ENCODE results near the gene POLE. TPM values are rescaled to one million over a fixed set of nuclear protein-coding genes. Genes with fewer than 3 reads are reported as not detected.

Gene POLE
- total RNA-seq, 4 donors from 2014 or later, result 25.8 to 66.0 (median 36.9) TPM

GRCh38 chr12:132614029-132614428, 73.1 kb downstream of the POLE start:
- intact Hi-C loops (cut with DNase I; ENCODE audit: low total_unique reads), result loop anchor here (10.0 kb wide), 1 partner anchor 199 kb away; no protein-coding TSS in a partner anchor
- 90 to 92% methylated on average over 5 of the region's 5 CpGs for WGBS, 2 donors
- DNase-seq (ENCODE audit: low spot score in 2 of 2), result no peak
- TF ChIP-seq POLR2A (IDR thresholded peaks at IDR 0.05) (no peak), CTCF (IDR thresholded peaks at IDR 0.05) (no peak)
- no peak overlapping the region for H3K4me3 ChIP-seq (ENCODE audit: low read depth, poor library complexity, severe bottlenecking)

- no peak for TF ChIP-seq POLR2A (IDR thresholded peaks at IDR 0.05)
- TF ChIP-seq CTCF (IDR thresholded peaks at IDR 0.05), result no peak
- H3K4me3 ChIP-seq (ENCODE audit: low read depth, poor library complexity, severe bottlenecking), result no peak overlapping the region
- 93 to 94% methylated on average over 10 of the region's 10 CpGs for WGBS, 2 donors
- intact Hi-C loops (cut with DNase I; ENCODE audit: low total_unique reads), result loop anchor here (10.0 kb wide), 1 partner anchor 197 kb away; no protein-coding TSS in a partner anchor
- no peak for DNase-seq (ENCODE audit: low spot score in 2 of 2)
These were observed 75.5 kb downstream of the POLE start for GRCh38 chr12:132611620-132612019.

- 61 to 75% methylated on average over 33 of the region's 33 CpGs for WGBS, 2 donors
- no peak for TF ChIP-seq POLR2A (IDR thresholded peaks at IDR 0.05)
- TF ChIP-seq CTCF (IDR thresholded peaks at IDR 0.05), result no peak
- no peak for DNase-seq (ENCODE audit: low spot score in 2 of 2)
- intact Hi-C loops (cut with DNase I; ENCODE audit: low total_unique reads), result loop anchor here (10.0 kb wide), 1 partner anchor 196 kb away; no protein-coding TSS in a partner anchor
- no peak overlapping the region for H3K4me3 ChIP-seq (ENCODE audit: low read depth, poor library complexity, severe bottlenecking)
These were observed 76.1 kb downstream of the POLE start for GRCh38 chr12:132610866-132611602.

- intact Hi-C loops (cut with DNase I; ENCODE audit: low total_unique reads), result loop anchor here (10.0 kb wide), 1 partner anchor 195 kb away; no protein-coding TSS in a partner anchor
- TF ChIP-seq CTCF (IDR thresholded peaks at IDR 0.05) (no peak), POLR2A (IDR thresholded peaks at IDR 0.05) (no peak)
- DNase-seq (ENCODE audit: low spot score in 2 of 2), result no peak
- 21 to 37% methylated on average over 28 to 33 of the region's 35 CpGs for WGBS, 2 donors
- H3K4me3 ChIP-seq (ENCODE audit: low read depth, poor library complexity, severe bottlenecking), result no peak within 1 kb of the TSS
These were observed 76.9 kb downstream of the POLE start, which contains the start of gene LRCOL1 for GRCh38 chr12:132610051-132610759. LRCOL1 (minus strand) TSS chr12:132610582; CDS start chr12:132606251, 4,331 bp downstream.

- WGBS, 2 donors, result 45% methylated on average over 15 to 25 of the region's 25 CpGs
- TF ChIP-seq POLR2A (IDR thresholded peaks at IDR 0.05) (no peak), CTCF (IDR thresholded peaks at IDR 0.05) (no peak)
- no peak for DNase-seq (ENCODE audit: low spot score in 2 of 2)
- intact Hi-C loops (cut with DNase I; ENCODE audit: low total_unique reads), result loop anchor here (2.0 to 10.0 kb wide), 2 partner anchors 48 to 454 kb away; no protein-coding TSS in a partner anchor
- no peak overlapping the region for H3K4me3 ChIP-seq (ENCODE audit: low read depth, poor library complexity, severe bottlenecking)
These were observed 78.6 kb downstream of the POLE start for GRCh38 chr12:132608231-132609171.

Data from lower leg skin (tissue), 4 donors.